ENCODE data around the gene SNX21. TPM values are rescaled to one million over a fixed set of nuclear protein-coding genes. Genes with fewer than 3 reads are reported as not detected.

Gene SNX21
- total and polyA plus RNA-seq, 9 of the 15 experiments (the other 6 are each of a cell fraction or from before 2014, with no cell fraction given), result 0.10 to 1.2 (median 0.42) TPM

DNA sequence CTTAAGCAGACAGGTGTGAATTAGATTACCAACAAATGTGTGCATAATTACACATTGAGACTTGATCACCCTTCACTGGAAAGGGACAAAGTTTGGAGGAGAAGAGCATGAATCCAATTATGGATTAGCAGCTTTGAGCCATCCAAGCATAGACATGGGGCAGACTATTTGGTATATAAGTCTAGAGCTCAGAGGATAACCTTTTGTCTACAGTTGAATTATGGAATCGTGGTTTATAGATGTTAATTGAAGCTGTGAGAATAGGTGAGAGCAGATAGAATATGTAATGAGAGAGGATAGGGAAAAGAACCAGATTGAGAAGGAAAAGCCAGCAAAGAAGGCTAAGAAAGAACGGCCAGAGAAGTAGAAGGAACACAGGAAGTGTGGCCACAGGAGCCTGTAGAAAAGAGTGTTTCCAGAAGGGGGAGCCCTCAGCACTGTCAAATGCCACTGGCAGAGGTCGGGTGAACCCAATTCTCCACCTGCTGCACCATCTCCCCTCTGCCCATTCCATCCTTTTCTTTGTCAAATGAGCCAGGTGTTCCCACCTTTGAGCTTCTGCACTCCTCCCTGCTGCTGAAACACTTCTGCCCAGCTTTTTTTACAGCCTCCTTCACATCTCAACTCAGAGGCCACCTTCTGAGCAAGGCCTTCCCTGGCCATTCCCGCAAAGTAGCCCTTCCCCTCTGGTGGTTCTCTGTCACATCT, 34.5 kb upstream of the SNX21 start (continued):
- TF ChIP-seq ETV1 (tag; conservative IDR thresholded peaks at IDR 0.05; ENCODE audit: low read depth), result 0 out of 2 replicates have a peak, but pooled peaks have one; percentile 16
- TF ChIP-seq ZKSCAN3 (CRISPR knock-in tag; IDR thresholded peaks at IDR 0.05), result no peak
- peak; percentile 79 to 88 (median 86) for TF ChIP-seq CTCF (IDR thresholded peaks at IDR 0.05 in 2 of 3, conservative IDR thresholded peaks at IDR 0.05 in 1 of 3; ENCODE audit: insufficient read depth in 2 of 3, low read depth in 1 of 3, low read length in 3 of 3)
- TF ChIP-seq ARID2 (IDR thresholded peaks at IDR 0.05), result peak; percentile 91
- TF ChIP-seq MAZ (CRISPR knock-in tag; conservative IDR thresholded peaks at IDR 0.05 in 1 of 2, IDR thresholded peaks at IDR 0.05 in 1 of 2), result 0 out of 4 replicates have a peak, but pooled peaks of 1 of the 2 experiments have one; percentile 34
- no peak for TF ChIP-seq FUS (optimal IDR thresholded peaks at IDR 0.05; ENCODE audit: low read depth, low read length)
- TF ChIP-seq MYNN (IDR thresholded peaks at IDR 0.05), result peak; percentile 60; the same call in 1 of the 2 replicates
- no peak for TF ChIP-seq MYNN (CRISPR knock-in tag; IDR thresholded peaks at IDR 0.05)
- TF ChIP-seq C11orf30 (IDR thresholded peaks at IDR 0.05; ENCODE audit: low read depth), result no peak
- no peak for TF ChIP-seq ZBTB7A (IDR thresholded peaks at IDR 0.05; ENCODE audit: borderline replicate concordance, control insufficient read depth, low read depth, low read length)
- TF ChIP-seq NFATC3 (IDR thresholded peaks at IDR 0.05), result 0 out of 2 replicates have a peak, but pooled peaks have one; percentile 37
- peak; percentile 65; the same call in 1 of the 2 replicates for TF ChIP-seq STAG1 (CRISPR knock-in tag; IDR thresholded peaks at IDR 0.05; ENCODE audit: borderline replicate concordance)
- no peak for TF ChIP-seq ZNF165 (CRISPR knock-in tag; IDR thresholded peaks at IDR 0.05; ENCODE audit: borderline replicate concordance)
- no peak for TF ChIP-seq RREB1 (CRISPR knock-in tag; IDR thresholded peaks at IDR 0.05)
- TF ChIP-seq FOXK2 (conservative IDR thresholded peaks at IDR 0.05 in 1 of 2, IDR thresholded peaks at IDR 0.05 in 1 of 2; ENCODE audit: low read depth in 2 of 2), result 0 out of 4 replicates have a peak, but pooled peaks of 1 of the 2 experiments have one; percentile 14
- TF ChIP-seq DEAF1 (CRISPR knock-in tag; IDR thresholded peaks at IDR 0.05), result peak; percentile 69
- TF ChIP-seq LCOR (CRISPR knock-in tag; IDR thresholded peaks at IDR 0.05), result peak; percentile 57; the same call in 1 of the 2 replicates
- 0 out of 2 replicates have a peak, but pooled peaks have one; percentile 46 for TF ChIP-seq ETV5 (CRISPR knock-in tag; IDR thresholded peaks at IDR 0.05; ENCODE audit: low read depth)
- TF ChIP-seq ZNF766 (CRISPR knock-in tag; conservative IDR thresholded peaks at IDR 0.05), result no peak
